Neural cell (in vitro differentiated cells): ENCODE data around the gene FLYWCH2. TPM values are rescaled to one million over a fixed set of nuclear protein-coding genes. Genes with fewer than 3 reads are reported as not detected.

Experiments
- H2AFZ ChIP-seq: fragments of 200-600, 300-800 bp; sonication (generic), shearing (Covaris generic); 2 replicates; pipeline ENCODE4 v1.6.0; 2014; ENCODE audit warnings: low read depth, mild to moderate bottlenecking, antibody characterized with exemption, low read length, moderate library complexity
- H3F3A ChIP-seq: fragments of 200-600 bp; shearing (Covaris generic); 2 replicates; pipeline ENCODE4 v1.6.1; 2016; ENCODE audit warnings: mild to moderate bottlenecking, moderate library complexity, mixed read lengths, antibody characterized with exemption, low read length; ENCODE audit not compliant: insufficient read depth, poor library complexity, severe bottlenecking
- H3K27ac ChIP-seq: fragments of 200-600, 300-800 bp; sonication (generic), shearing (Covaris generic); 2 replicates; pipeline ENCODE4 v1.5.1; 2014; ENCODE audit warnings: mild to moderate bottlenecking, low read length, moderate library complexity
- H3K27me3 ChIP-seq: fragments of 300-800, 200-600 bp; sonication (generic), shearing (Covaris generic); 2 replicates; pipeline ENCODE4 v1.6.0; 2014; ENCODE audit warnings: mild to moderate bottlenecking, low read depth, low read length, moderate library complexity; ENCODE audit not compliant: insufficient read depth
- H3K36me3 ChIP-seq: fragments of 300-800, 200-600 bp; sonication (generic), shearing (Covaris generic); 2 replicates; pipeline ENCODE4 v1.5.1; 2014; ENCODE audit warnings: mild to moderate bottlenecking, antibody characterized with exemption, low read length, moderate library complexity; ENCODE audit not compliant: insufficient read depth
- H3K4me2 ChIP-seq: fragments of 300-800, 200-600 bp; sonication (generic), shearing (Covaris generic); 2 replicates; pipeline ENCODE4 v1.6.0; 2014; ENCODE audit warnings: mild to moderate bottlenecking, low read length
- H3K4me3 ChIP-seq: fragments of 300-800, 200-600 bp; sonication (generic), shearing (Covaris generic); 2 replicates; pipeline ENCODE4 v1.5.1; 2014; ENCODE audit warnings: mild to moderate bottlenecking, low read length, moderate library complexity
- H3K79me2 ChIP-seq: fragments of 200-600 bp; shearing (Covaris generic); replicated peaks from 2 replicates; pipeline ENCODE4 v1.6.0; 2014; ENCODE audit warnings: mild to moderate bottlenecking, low read length, moderate library complexity; ENCODE audit not compliant: insufficient read depth
- H3K9ac ChIP-seq: fragments of 300-800, 200-600 bp; sonication (generic), shearing (Covaris generic); 2 replicates; pipeline ENCODE4 v1.6.1; 2016; ENCODE audit warnings: mild to moderate bottlenecking, low read length, mixed read lengths
- H3K9me2 ChIP-seq: fragments of 200-600 bp; shearing (Covaris generic); 2 replicates; pipeline ENCODE4 v1.6.1; 2016; ENCODE audit warnings: mild to moderate bottlenecking, low read length, mixed read lengths; ENCODE audit not compliant: insufficient read depth
- H3K9me3 ChIP-seq: fragments of 200-600, 300-800 bp; sonication (generic), shearing (Covaris generic); 2 replicates; pipeline ENCODE4 v1.6.1; 2016; ENCODE audit warnings: mild to moderate bottlenecking, mixed run types, low read length, moderate library complexity, mixed read lengths
- H4K20me1 ChIP-seq: fragments of 200-600 bp; shearing (Covaris generic); 2 replicates; pipeline ENCODE4 v1.6.1; 2016; ENCODE audit warnings: mild to moderate bottlenecking, mixed run types; ENCODE audit not compliant: insufficient read depth
- CTCF ChIP-seq: fragments of 450-650 bp; IDR thresholded peaks from 2 replicates; pipeline ENCODE4 v1.5.1; 2014; ENCODE audit warnings: antibody characterized with exemption, mild to moderate bottlenecking, moderate library complexity; ENCODE audit not compliant: poor library complexity, severe bottlenecking
- EP300 ChIP-seq: fragments of 450-650 bp; conservative IDR thresholded peaks from 2 replicates; pipeline ENCODE4 v1.6.1; 2014; ENCODE audit warnings: antibody characterized with exemption, mild to moderate bottlenecking, moderate library complexity; ENCODE audit not compliant: poor library complexity, severe bottlenecking
- EZH2 ChIP-seq: fragments of 200-600, 300-800 bp; shearing (Covaris generic), sonication (generic); IDR thresholded peaks from 2 replicates; pipeline ENCODE4 v1.6.1; 2014; ENCODE audit warnings: antibody characterized with exemption, low read length, borderline replicate concordance, mild to moderate bottlenecking; ENCODE audit not compliant: insufficient read depth, poor library complexity, severe bottlenecking
- MXI1 ChIP-seq: fragments of 450-650 bp; conservative IDR thresholded peaks from 2 replicates; pipeline ENCODE4 v1.6.1; 2014; ENCODE audit warnings: antibody characterized with exemption, mild to moderate bottlenecking; ENCODE audit not compliant: poor library complexity, severe bottlenecking
- POLR2AphosphoS5 ChIP-seq: IDR thresholded peaks from 2 replicates; pipeline ENCODE4 v1.6.1; 2012
- RAD21 ChIP-seq: fragments of 450-650 bp; conservative IDR thresholded peaks from 2 replicates; pipeline ENCODE4 v1.6.1; 2014; ENCODE audit warnings: antibody characterized with exemption, mild to moderate bottlenecking, moderate library complexity
- REST ChIP-seq: IDR thresholded peaks from 2 replicates; pipeline ENCODE4 v1.6.1; 2012; ENCODE audit warnings: borderline replicate concordance
- SMC3 ChIP-seq: fragments of 450-650 bp; conservative IDR thresholded peaks from 2 replicates; pipeline ENCODE4 v1.6.1; 2014; ENCODE audit warnings: antibody characterized with exemption, mild to moderate bottlenecking, moderate library complexity; ENCODE audit not compliant: poor library complexity
- TAF1 ChIP-seq: IDR thresholded peaks from 2 replicates; pipeline ENCODE4 v1.6.1; 2012; ENCODE audit warnings: low read depth
- polyA plus RNA-seq: library from polyadenylated mRNA; depleted of rRNA; stranded (reverse); fragments of >200 nt; gene quantifications from 2 replicates; pipeline ENCODE4 v1.2.3, GENCODE V29; 2014

Gene FLYWCH2
- polyA plus RNA-seq, 1 donor from 2014 or later: 193 TPM

GRCh38 chr16:2845116-2845515 lies 37.9 kb upstream of the FLYWCH2 start:
- H3K36me3 ChIP-seq: no peaks in the 10 kb centered on the region
- TF ChIP-seq EZH2 (no peak), CTCF (no peak), POLR2AphosphoS5 (no peak), MXI1 (no peak), EP300 (no peak), SMC3 (no peak), TAF1 (no peak), RAD21 (no peak), REST (no peak)

GRCh38 chr16:2846511-2847310 lies 36.3 kb upstream of the FLYWCH2 start:
- no peaks in the 10 kb centered on the region for H3F3A ChIP-seq
- no peaks in the 10 kb centered on the region for H3K9me2 ChIP-seq
- H3K4me3 ChIP-seq: no peak overlapping the region
- H3K79me2 ChIP-seq: no peaks in the 10 kb centered on the region
- no peak overlapping the region for H3K9ac ChIP-seq
- TF ChIP-seq REST (no peak), EP300 (no peak), POLR2AphosphoS5 (no peak), CTCF (no peak), EZH2 (no peak), RAD21 (no peak), MXI1 (no peak), SMC3 (no peak), TAF1 (no peak)
- no peak overlapping the region for H3K27ac ChIP-seq
- no peak overlapping the region for H3K4me2 ChIP-seq
- H3K9me3 ChIP-seq: no peaks in the 10 kb centered on the region
- no peaks in the 10 kb centered on the region for H3K27me3 ChIP-seq
- no peak overlapping the region for H2AFZ ChIP-seq
- H4K20me1 ChIP-seq: no peaks in the 10 kb centered on the region
- no peaks in the 10 kb centered on the region for H3K36me3 ChIP-seq

More at GRCh38 chr16:2845116-2845515, 37.9 kb upstream of the FLYWCH2 start:
- H3F3A ChIP-seq: no peaks in the 10 kb centered on the region
- no peak overlapping the region for H2AFZ ChIP-seq
- no peaks in the 10 kb centered on the region for H3K9me2 ChIP-seq
- no peaks in the 10 kb centered on the region for H3K79me2 ChIP-seq
- H3K27me3 ChIP-seq: no peaks in the 10 kb centered on the region
- no peaks in the 10 kb centered on the region for H4K20me1 ChIP-seq
- no peak overlapping the region for H3K27ac ChIP-seq
- H3K9me3 ChIP-seq: no peaks in the 10 kb centered on the region
- no peak overlapping the region for H3K4me3 ChIP-seq
- no peak overlapping the region for H3K9ac ChIP-seq
- no peak overlapping the region for H3K4me2 ChIP-seq
